Mesendoderm (in vitro differentiated cells): ENCODE data around the gene CDK9.

Experiments used
- DNase-seq: peaks from one replicate; pipeline ENCODE4 v3.0.0; 2013
- H2AK5ac ChIP-seq: 2 replicates; pipeline ENCODE4 v1.6.1; 2013; ENCODE audit warnings: low read length, inconsistent platforms
- H2BK120ac ChIP-seq: 2 replicates; pipeline ENCODE4 v1.6.1; 2013; ENCODE audit warnings: low read depth, mild to moderate bottlenecking, low read length, moderate library complexity, mixed read lengths
- H2BK15ac ChIP-seq: replicated peaks from 2 replicates; pipeline ENCODE4 v1.6.1; 2013; ENCODE audit warnings: low read depth, mild to moderate bottlenecking, moderate library complexity
- H2BK5ac ChIP-seq: 2 replicates; pipeline ENCODE4 v1.6.1; 2013; ENCODE audit warnings: low read length, inconsistent platforms
- H3K18ac ChIP-seq: 2 replicates; pipeline ENCODE4 v1.6.1; 2013; ENCODE audit warnings: mild to moderate bottlenecking, low read length, mixed read lengths
- H3K23ac ChIP-seq: one replicate; pipeline ENCODE4 v1.6.1; 2013; ENCODE audit warnings: low read length
- H3K27ac ChIP-seq: 2 replicates; pipeline ENCODE4 v1.5.1; 2013; ENCODE audit warnings: low read depth, mild to moderate bottlenecking, inconsistent platforms, low read length, moderate library complexity
- H3K27me3 ChIP-seq: 2 replicates; pipeline ENCODE4 v1.6.1; 2013; ENCODE audit warnings: low read length, control low read depth, mild to moderate bottlenecking, inconsistent platforms; ENCODE audit not compliant: insufficient read depth, poor library complexity
- H3K36me3 ChIP-seq: 2 replicates; pipeline ENCODE4 v1.6.1; 2013; ENCODE audit warnings: low read length, inconsistent platforms; ENCODE audit not compliant: control insufficient read depth, insufficient read depth
- H3K4ac ChIP-seq: one replicate; pipeline ENCODE4 v1.6.1; 2013; ENCODE audit warnings: low read depth, mild to moderate bottlenecking, low read length, moderate library complexity
- H3K4me1 ChIP-seq: 2 replicates; pipeline ENCODE4 v1.6.1; 2013; ENCODE audit warnings: low read depth, low read length, inconsistent platforms; ENCODE audit not compliant: control insufficient read depth
- H3K4me2 ChIP-seq: 2 replicates; pipeline ENCODE4 v1.6.1; 2013; ENCODE audit warnings: low read length
- H3K4me3 ChIP-seq: 2 replicates; pipeline ENCODE4 v1.5.1; 2013; ENCODE audit warnings: mild to moderate bottlenecking, low read length
- H3K56ac ChIP-seq: one replicate; pipeline ENCODE4 v1.6.1; 2013; ENCODE audit warnings: low read length
- H3K79me1 ChIP-seq: 2 replicates; pipeline ENCODE4 v1.6.1; 2013; ENCODE audit warnings: low read length, inconsistent platforms
- H3K79me2 ChIP-seq: 2 replicates; pipeline ENCODE4 v1.6.1; 2013; ENCODE audit warnings: mild to moderate bottlenecking, low read length; ENCODE audit not compliant: control insufficient read depth, insufficient read depth
- H3K9ac ChIP-seq: 2 replicates; pipeline ENCODE4 v1.6.1; 2013; ENCODE audit warnings: low read length, inconsistent platforms
- H4K5ac ChIP-seq: one replicate; pipeline ENCODE4 v1.6.1; 2013; ENCODE audit warnings: low read length
- H4K8ac ChIP-seq: one replicate; pipeline ENCODE4 v1.6.1; 2013; ENCODE audit warnings: low read depth, mild to moderate bottlenecking, control low read depth, low read length, moderate library complexity
- WGBS: extraction: QIAGEN DNeasy Blood & Tissue Kit; methylation state at CpG from one replicate; pipeline ENCODE4 v1.1.7; 2013; ENCODE audit warnings: low lambda C conversion rate, missing lambda C conversion rate; ENCODE audit not compliant: insufficient coverage; ENCODE audit errors: extremely low coverage; 5-methylcytosine and 5-hydroxymethylcytosine counted together

CDK9 gene

GRCh38 chr9:127758843-127759242 is 27.0 kb upstream of the CDK9 start:
- no CpG with 5 or more reads among the region's 5 CpGs for WGBS
- no peak overlapping the region for H3K4me3 ChIP-seq
- H4K8ac ChIP-seq: no peak overlapping the region
- no peaks in the 10 kb centered on the region for H3K79me1 ChIP-seq
- no peak overlapping the region for H3K9ac ChIP-seq
- H3K4me2 ChIP-seq: no peak overlapping the region
- H2AK5ac ChIP-seq: no peak overlapping the region
- no peak overlapping the region for H2BK120ac ChIP-seq
- no peaks in the 10 kb centered on the region for H3K36me3 ChIP-seq
- no peak overlapping the region for H3K18ac ChIP-seq
- DNase-seq: no peak
- H3K79me2 ChIP-seq: no peaks in the 10 kb centered on the region
- no peak overlapping the region for H2BK5ac ChIP-seq
- H2BK15ac ChIP-seq: no peak overlapping the region
- H3K27me3 ChIP-seq: peaks cover 3% of the 10 kb centered on the region
- no peak overlapping the region for H3K27ac ChIP-seq
- H4K5ac ChIP-seq: no peak overlapping the region
- no peak overlapping the region for H3K4ac ChIP-seq
- H3K23ac ChIP-seq: no peak overlapping the region
- H3K4me1 ChIP-seq: peaks cover 2% of the 10 kb centered on the region
- no peak overlapping the region for H3K56ac ChIP-seq

- no peak overlapping the region for H4K5ac ChIP-seq
- H3K18ac ChIP-seq: no peak overlapping the region
- no peaks in the 10 kb centered on the region for H3K36me3 ChIP-seq
- H3K4me3 ChIP-seq: no peak overlapping the region
- H2BK15ac ChIP-seq: no peak overlapping the region
- no peak for DNase-seq
- H3K79me1 ChIP-seq: no peaks in the 10 kb centered on the region
- H4K8ac ChIP-seq: no peak overlapping the region
- no peaks in the 10 kb centered on the region for H3K79me2 ChIP-seq
- H2BK120ac ChIP-seq: no peak overlapping the region
- no peak overlapping the region for H3K9ac ChIP-seq
- peaks cover 2% of the 10 kb centered on the region for H3K4me1 ChIP-seq
- H3K27ac ChIP-seq: no peak overlapping the region
- H2BK5ac ChIP-seq: no peak overlapping the region
- no peak overlapping the region for H3K23ac ChIP-seq
- no peak overlapping the region for H3K4me2 ChIP-seq
- H2AK5ac ChIP-seq: no peak overlapping the region
- H3K27me3 ChIP-seq: no peaks in the 10 kb centered on the region
- no CpG with 5 or more reads among the region's 5 CpGs for WGBS
- no peak overlapping the region for H3K4ac ChIP-seq
- H3K56ac ChIP-seq: no peak overlapping the region
Measured at GRCh38 chr9:127761061-127761460, 24.8 kb upstream of the CDK9 start.

GRCh38 chr9:127761491-127761956 is 24.3 kb upstream of the CDK9 start:
- H3K56ac ChIP-seq: no peak overlapping the region
- no peak overlapping the region for H2BK120ac ChIP-seq
- H3K79me1 ChIP-seq: no peaks in the 10 kb centered on the region
- H3K27ac ChIP-seq: no peak overlapping the region
- no peak overlapping the region for H4K5ac ChIP-seq
- WGBS: no CpG with 5 or more reads among the region's 5 CpGs
- peaks cover 2% of the 10 kb centered on the region for H3K4me1 ChIP-seq
- no peak overlapping the region for H2BK5ac ChIP-seq
- DNase-seq: peak; percentile 54
- H2AK5ac ChIP-seq: no peak overlapping the region
- H3K79me2 ChIP-seq: no peaks in the 10 kb centered on the region
- H3K36me3 ChIP-seq: no peaks in the 10 kb centered on the region
- H3K27me3 ChIP-seq: no peaks in the 10 kb centered on the region
- no peak overlapping the region for H3K18ac ChIP-seq
- H3K23ac ChIP-seq: no peak overlapping the region
- H2BK15ac ChIP-seq: no peak overlapping the region
- no peak overlapping the region for H4K8ac ChIP-seq
- H3K9ac ChIP-seq: no peak overlapping the region
- no peak overlapping the region for H3K4ac ChIP-seq
- no peak overlapping the region for H3K4me2 ChIP-seq
- H3K4me3 ChIP-seq: no peak overlapping the region

GRCh38 chr9:127762111-127762676 is 23.6 kb upstream of the CDK9 start:
- Histone ChIP-seq H4K5ac (no peak overlapping the region), H3K27ac (no peak overlapping the region)
- peak; percentile 50 for DNase-seq

GRCh38 chr9:127763918-127764384 is 21.9 kb upstream of the CDK9 start:
- H3K27me3 ChIP-seq: no peaks in the 10 kb centered on the region
- WGBS: no CpG with 5 or more reads among the region's 7 CpGs
- no peak overlapping the region for H3K23ac ChIP-seq
- no peak overlapping the region for H3K18ac ChIP-seq
- H3K4ac ChIP-seq: no peak overlapping the region
- H3K79me2 ChIP-seq: no peaks in the 10 kb centered on the region
- H3K27ac ChIP-seq: no peak overlapping the region
- peak overlapping the region; percentile 46 for H3K56ac ChIP-seq
- H3K4me3 ChIP-seq: no peak overlapping the region
- H2BK120ac ChIP-seq: no peak overlapping the region
- H3K9ac ChIP-seq: no peak overlapping the region
- no peak overlapping the region for H2AK5ac ChIP-seq
- H3K4me2 ChIP-seq: no peak overlapping the region
- H3K4me1 ChIP-seq: peaks cover 2% of the 10 kb centered on the region
- H4K5ac ChIP-seq: no peak overlapping the region
- H3K79me1 ChIP-seq: no peaks in the 10 kb centered on the region
- H2BK5ac ChIP-seq: no peak overlapping the region
- H4K8ac ChIP-seq: no peak overlapping the region
- peak; percentile 67 for DNase-seq
- no peak overlapping the region for H2BK15ac ChIP-seq
- H3K36me3 ChIP-seq: no peaks in the 10 kb centered on the region

More at GRCh38 chr9:127762111-127762676, 23.6 kb upstream of the CDK9 start:
- Histone ChIP-seq H2AK5ac (no peak overlapping the region), H3K4ac (no peak overlapping the region), H3K4me1 (peaks cover 2% of the 10 kb centered on the region), H3K27me3 (no peaks in the 10 kb centered on the region), H3K79me1 (no peaks in the 10 kb centered on the region), H3K56ac (peak overlapping the region; percentile 65), H3K4me2 (no peak overlapping the region), H3K4me3 (no peak overlapping the region), H3K18ac (peak overlapping the region; percentile 9), H2BK120ac (no peak overlapping the region), H3K9ac (no peak overlapping the region), H3K23ac (no peak overlapping the region), H2BK15ac (no peak overlapping the region), H4K8ac (no peak overlapping the region), H3K36me3 (no peaks in the 10 kb centered on the region), H3K79me2 (no peaks in the 10 kb centered on the region), H2BK5ac (no peak overlapping the region)
- WGBS: no CpG with 5 or more reads among the region's 16 CpGs

GRCh38 chr9:127765418-127765817 is 20.4 kb upstream of the CDK9 start:
- Histone ChIP-seq H3K9ac (no peak overlapping the region), H2AK5ac (no peak overlapping the region), H4K5ac (no peak overlapping the region), H3K4me3 (no peak overlapping the region), H3K36me3 (no peaks in the 10 kb centered on the region), H3K56ac (no peak overlapping the region), H2BK5ac (no peak overlapping the region), H3K4me2 (no peak overlapping the region), H3K18ac (no peak overlapping the region), H3K23ac (no peak overlapping the region), H2BK15ac (no peak overlapping the region), H3K79me1 (no peaks in the 10 kb centered on the region), H3K27ac (no peak overlapping the region), H4K8ac (no peak overlapping the region), H3K4ac (no peak overlapping the region), H3K4me1 (peaks cover 2% of the 10 kb centered on the region), H3K27me3 (no peaks in the 10 kb centered on the region), H3K79me2 (no peaks in the 10 kb centered on the region), H2BK120ac (no peak overlapping the region)
- no CpG with 5 or more reads among the region's 1 CpG for WGBS
- no peak for DNase-seq
